ENCODE data around the gene FGFRL1.

FGFRL1 gene, protein sequence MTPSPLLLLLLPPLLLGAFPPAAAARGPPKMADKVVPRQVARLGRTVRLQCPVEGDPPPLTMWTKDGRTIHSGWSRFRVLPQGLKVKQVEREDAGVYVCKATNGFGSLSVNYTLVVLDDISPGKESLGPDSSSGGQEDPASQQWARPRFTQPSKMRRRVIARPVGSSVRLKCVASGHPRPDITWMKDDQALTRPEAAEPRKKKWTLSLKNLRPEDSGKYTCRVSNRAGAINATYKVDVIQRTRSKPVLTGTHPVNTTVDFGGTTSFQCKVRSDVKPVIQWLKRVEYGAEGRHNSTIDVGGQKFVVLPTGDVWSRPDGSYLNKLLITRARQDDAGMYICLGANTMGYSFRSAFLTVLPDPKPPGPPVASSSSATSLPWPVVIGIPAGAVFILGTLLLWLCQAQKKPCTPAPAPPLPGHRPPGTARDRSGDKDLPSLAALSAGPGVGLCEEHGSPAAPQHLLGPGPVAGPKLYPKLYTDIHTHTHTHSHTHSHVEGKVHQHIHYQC

DNA sequence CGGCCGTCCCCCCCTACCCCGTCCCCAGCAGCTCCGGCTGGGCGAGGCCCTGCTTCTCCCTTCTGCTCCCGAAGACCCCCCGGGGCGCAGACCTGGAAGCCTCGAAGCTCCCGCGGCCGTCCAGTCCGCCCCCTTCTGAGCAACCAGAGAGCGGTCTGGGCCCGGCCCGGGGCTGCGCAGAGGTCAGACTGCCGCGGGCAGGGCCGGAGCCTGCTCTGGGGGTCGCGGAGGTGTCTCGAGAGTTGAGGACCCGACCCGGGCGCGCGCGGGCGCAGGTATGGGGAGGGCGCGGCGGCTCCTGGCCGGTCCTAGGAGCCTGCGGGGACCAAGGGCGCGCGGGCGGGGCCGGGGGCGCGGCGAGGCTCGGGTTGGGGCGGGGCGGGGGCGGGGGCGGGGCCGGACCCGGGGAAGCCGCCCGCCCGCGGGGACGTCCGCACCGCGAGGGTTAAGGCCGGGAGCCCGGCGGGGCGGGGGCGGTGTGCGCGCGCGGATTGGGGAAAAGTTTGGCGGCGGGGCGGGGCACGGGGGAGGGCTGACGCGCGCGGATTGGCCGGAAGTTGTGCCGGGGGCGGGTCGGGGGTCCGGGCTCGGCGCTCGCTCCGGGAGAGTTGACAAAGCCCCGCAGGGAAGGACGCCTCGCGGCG lies at the start of gene FGFRL1:
Gene FGFRL1, plus strand, starts transcription at position 605 of the 644 bp plus-strand sequence. CDS start 860 bp downstream, outside the sequence.
- peak within 1 kb of the TSS; percentile 27 for H3K4me3 ChIP-seq (ENCODE audit: low read depth, low read length)

DNA sequence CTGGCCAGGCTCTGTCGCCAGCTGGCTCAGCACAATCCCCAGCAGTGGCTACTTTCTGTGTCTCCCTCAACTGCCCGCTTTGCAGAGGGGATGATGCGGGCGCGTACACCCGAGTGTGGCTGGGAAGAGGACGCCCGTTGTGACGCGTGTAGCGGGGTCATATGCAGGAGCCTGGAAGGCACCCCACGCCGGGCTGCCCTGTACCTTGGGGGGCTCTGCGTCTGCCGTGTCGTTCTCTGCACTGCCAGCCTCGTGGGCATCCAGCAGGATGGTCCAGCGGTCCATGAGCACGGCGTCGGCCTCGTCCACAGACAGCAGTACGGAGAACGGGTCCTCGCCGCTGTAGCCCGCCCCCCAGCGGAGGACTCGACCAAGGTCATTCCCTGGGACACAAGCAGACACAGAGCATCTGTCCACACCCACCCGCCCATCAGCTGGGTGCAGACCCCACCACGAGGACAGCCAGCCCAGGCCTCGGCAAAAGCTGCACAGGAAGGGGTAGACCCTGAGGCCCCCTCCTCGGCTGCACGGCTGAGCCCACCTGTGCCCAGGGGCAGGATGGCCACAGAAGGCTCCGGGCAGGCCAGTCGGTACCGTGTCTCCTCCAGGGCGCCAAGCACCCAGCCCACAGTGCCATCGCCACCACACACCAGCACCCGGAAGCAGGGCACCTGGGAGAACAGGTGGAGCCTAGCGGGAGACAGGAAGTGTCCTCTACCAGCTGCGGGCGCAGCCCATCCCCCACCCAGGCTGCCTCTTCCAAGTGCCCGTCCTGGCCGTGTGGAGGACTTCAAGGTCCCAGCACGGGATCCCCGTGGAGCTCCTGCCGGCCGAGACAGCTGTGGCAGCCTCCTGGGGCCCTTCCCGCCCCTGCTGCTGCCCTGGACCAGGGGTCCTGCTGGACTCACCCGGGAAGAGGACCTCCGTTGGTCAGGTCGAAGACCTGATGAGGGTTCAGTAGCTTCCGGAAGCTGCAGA lies 48.9 kb upstream of the FGFRL1 start:
- no peak overlapping the region for H3K4me3 ChIP-seq (ENCODE audit: low read depth, low read length)

DNA sequence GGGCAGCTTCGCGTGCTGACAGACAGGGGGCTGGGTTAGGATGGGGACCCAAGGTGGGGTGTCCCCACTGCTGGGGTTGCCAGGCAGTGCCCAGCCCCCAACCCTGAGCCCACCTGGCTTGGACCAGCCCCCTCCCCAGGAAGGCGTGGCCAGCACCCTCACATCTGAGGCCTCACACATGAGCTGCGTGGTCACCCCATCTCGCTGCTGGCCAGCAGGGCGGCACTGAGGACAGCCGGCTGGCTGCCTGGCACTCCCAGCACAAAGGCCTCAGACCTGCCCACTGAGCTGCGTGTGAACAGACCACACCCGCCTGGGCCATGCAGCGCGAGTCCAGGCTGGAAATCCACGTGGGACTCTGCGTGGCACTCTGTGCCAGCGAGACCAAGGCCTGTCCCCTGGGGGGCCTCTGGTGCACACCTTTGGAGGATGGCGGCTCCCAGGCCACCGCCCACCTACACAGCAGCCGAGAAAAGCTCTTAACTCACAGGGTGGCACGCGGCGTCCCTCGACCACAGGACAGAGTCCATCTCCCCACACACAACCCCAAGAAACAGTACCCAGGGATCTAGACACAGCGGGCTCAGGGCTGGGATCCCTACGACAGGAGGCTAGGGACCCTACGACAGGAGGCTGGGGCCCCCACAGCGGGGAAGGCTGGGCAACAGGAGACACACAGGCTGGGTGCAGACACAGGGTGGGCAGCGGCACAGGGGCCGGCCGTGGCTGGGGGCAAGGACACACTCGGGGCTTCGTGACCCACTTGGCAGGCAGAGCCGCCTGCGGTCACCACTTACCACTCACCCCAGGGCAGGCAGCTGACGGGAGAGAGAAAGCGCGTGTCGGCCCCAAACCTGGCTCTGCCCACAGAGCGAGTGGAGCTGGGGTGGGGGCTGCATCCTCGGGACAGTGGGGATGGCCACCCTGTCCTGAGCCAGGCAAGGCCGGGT lies 47.9 kb upstream of the FGFRL1 start:
- H3K4me3 ChIP-seq (ENCODE audit: low read depth, low read length): no peak overlapping the region

DNA sequence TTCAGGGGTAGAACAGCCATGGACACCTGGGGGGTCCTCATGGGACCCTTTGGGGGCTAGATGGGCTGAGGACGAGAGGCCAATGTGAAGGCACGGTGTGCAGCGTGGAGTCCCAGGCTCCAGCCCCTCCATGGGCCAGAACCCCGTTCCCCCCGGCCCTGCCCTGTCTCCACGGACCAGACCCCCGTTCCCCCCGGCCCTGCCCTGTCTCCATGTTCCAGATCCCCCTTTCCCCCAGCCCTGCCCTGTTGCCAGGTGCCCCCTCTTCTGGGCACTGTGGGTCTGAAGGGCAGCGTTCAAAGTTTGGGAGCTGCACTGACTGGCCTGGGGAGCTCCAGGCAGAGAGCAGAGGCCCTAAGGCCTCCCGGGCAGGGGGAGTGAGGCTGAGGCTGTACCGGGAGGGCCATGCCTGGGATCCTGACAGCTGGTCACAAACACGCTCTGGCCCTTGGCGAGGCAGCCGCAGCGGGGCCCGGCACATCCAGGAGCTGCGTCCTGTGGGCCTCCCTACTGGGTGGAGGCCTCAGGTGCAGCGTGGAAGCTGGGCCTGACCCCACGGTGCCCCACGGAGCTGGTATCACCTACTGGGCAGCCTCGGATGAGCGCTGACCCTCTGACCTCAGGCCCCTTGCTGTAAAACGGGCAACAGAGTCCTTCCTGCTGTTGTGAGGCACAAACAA lies 46.9 kb upstream of the FGFRL1 start:
- H3K4me3 ChIP-seq (ENCODE audit: low read depth, low read length): no peak overlapping the region

DNA sequence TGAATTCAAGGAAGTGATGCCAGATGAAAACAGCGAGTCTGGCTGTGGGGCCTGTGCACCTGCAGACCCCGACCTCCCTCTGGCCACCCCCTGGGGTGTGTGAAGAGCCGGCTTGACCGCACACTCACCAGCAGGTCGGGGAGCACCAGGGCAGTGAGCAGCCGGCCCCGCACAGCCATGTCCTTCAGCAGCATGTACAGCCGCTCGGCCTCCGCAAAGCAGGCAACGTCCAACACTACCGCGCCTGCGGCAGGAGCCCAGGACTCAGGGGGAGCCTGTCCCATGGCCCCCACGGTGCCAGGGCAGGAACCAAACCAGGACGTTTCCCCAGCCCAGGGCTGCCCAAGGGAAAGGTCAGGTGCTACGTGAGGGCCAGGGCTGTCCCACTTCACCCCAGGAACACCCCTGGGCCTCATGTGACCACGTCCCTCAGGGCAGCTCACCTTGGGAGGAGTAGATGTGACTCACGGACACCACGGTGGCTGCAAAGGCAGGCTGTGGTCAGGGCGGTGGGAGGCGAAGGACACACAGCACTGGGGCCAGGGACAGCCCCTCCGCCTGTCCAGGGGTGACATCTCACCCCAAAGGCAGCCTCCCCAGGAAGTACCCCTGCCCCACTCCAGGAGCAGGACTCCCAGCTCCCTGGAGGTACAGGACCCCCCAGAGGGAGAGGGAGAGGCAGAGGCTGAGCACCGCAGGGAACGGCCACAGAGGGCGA lies 46.2 kb upstream of the FGFRL1 start:
- no peak overlapping the region for H3K4me3 ChIP-seq (ENCODE audit: low read depth, low read length)

DNA sequence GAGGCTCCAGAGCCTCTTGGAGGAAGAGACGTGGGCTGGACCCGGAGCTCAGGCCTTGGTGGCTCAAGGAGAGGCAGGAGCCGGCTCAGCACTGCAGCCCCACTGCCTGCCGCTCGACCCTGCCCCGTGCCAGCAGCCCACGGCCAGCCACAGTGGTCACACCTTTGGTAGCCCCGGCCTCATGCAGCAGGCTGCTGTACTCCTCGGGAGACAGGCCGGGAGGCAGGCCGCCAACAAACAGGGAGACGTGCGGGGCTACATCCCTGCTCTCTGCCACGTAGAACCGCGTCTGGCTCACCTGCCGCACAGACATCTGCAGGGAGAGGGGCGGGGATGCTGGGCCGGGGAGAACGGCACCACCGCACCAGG lies 45.7 kb upstream of the FGFRL1 start:
- no peak overlapping the region for H3K4me3 ChIP-seq (ENCODE audit: low read depth, low read length)

DNA sequence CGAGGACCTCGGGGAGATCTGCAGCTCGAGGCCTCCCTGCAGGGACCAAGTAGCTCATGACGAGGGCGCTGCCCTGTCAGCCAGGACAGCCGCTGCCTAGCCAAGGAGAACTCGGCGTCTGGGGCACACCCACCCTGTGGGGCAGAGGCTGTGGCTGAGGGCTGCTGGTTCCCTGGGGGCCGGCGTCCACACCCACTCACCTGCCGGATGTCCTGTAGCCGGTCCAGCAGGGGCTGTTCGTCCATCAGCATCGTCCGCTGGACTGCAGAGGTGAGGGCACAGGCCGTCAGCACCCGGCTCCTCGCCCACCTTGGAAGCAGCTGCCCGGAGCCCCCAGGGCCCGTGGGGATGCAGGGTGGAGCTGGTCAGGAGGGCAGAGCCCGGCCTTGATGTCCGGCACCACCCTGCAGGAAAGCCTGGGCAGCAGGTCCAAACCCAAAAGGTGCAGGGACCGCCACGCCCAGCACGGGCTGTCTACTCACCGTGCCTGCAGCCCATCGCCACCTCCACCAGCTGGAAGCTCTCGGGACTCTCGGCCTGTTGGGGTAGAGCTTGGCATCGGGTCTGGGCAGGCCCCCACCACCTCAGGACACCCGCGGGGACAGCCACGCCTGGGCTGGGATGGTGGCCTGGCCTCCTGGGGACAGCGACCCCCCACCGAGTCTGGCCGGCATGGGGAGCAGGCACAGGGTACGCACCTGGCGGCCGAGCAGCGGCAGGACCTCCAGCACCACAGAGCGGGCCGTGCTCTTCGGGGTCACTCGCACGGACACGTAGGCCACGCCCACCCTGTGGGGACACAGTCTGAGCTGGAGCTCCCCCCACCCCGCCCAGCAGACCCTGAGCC lies 44.9 kb upstream of the FGFRL1 start:
- no peak overlapping the region for H3K4me3 ChIP-seq (ENCODE audit: low read depth, low read length)

DNA sequence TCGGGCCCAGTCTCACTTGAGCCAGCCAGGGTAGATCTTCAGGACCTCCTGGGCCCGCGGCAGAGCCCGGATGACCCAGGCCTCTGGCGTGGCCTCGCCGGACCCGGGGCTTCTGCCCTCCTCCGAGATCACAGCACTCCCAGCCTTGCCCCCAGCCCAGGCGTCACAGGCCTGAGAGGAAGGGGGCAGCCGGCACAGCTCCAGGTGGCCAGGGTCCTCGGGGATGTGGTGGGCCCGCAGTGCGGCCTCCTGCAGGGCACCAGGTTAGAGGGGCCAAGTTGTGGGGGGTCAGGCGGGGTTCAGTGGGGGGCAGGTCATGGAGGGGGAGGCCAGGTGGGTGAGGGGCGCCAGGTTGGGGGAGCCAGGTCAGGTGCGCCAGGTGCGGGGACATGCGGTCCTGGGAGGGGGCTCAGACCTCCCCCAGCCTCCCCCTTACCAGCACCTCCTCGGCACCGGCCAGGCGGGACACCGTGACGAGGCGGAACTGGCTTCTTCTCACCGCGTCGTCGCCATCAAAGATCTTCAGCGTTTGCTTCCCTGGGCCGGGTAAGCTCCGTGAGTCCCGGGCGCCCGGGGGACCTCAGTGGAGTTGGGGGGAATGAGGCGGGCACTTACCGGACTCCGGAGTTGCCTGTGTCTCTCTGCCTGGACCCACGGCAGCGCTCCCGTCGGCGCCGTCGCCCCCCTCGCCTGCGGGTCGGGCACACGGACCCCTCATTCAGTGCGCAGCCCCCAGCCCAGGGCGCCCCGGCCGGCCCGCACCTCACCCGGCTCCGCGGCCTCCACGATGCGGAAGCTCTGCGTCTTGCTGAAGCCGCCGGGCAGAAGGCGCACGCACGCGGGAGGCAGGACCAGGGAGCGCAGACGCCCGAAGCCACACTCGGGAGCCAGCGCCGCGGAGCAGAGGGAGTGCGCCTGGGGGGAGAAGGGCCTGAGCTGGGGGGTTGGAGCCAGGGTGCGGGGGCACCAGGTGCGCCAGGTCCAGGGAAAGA lies 44.0 kb upstream of the FGFRL1 start:
- no peak overlapping the region for H3K4me3 ChIP-seq (ENCODE audit: low read depth, low read length)

DNA sequence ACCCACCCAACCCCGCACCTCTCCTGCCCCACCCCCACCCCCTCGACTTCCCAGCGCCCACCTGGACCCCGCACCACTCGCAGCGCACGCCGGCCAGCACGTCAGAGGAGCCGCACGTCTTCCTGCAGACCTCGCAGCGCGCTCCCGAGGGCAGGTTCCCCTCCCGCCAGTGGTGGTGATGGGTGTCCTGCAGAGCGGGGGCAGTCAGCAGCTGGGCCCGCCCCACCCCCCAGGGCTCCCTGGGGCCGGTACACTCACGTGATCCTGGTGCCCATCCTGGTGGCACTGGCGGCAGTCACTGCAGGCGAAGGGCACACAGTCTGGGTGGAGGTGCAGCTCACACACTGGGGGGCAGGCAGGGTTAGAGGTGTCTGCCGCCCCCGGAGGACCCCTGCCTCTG lies 43.2 kb upstream of the FGFRL1 start:
- no peak overlapping the region for H3K4me3 ChIP-seq (ENCODE audit: low read depth, low read length)

DNA sequence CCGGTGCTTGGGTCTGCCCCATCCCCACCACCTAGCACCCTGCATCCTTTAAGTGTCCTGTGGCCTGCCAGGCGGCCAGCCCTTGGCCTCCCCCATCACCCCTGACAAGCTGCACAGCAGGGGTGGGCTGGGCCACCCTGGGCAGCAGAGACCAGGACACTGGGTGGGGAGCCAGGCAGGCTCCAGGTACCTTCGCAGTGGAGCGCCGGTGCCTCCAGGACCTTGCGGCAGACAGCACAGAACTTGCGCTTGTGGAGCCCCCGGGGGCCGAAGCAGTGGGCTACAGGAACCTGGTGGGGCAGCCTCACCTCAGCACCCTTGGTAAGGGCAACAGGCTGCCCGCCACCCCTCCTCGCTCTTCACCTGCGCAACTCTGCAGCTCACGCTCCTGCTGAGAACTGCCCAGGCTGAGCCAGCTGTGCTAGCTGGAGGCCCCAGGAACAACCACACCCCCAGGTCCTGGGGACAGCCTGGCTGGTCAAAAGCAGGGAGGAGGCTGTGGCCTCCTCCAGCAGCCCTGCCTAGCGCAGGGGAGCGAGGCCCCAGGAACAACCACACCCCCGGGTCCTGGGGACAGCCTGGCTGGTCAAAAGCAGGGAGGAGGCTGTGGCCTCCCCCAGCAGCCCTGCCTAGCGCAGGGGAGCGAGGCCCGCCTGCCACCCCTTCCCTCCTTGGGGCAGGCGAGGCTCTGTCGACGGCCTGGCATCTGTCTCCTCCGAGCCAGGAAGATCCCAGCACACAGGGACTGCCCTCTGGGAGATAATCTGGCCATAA lies 42.6 kb upstream of the FGFRL1 start:
- no peak overlapping the region for H3K4me3 ChIP-seq (ENCODE audit: low read depth, low read length)

DNA sequence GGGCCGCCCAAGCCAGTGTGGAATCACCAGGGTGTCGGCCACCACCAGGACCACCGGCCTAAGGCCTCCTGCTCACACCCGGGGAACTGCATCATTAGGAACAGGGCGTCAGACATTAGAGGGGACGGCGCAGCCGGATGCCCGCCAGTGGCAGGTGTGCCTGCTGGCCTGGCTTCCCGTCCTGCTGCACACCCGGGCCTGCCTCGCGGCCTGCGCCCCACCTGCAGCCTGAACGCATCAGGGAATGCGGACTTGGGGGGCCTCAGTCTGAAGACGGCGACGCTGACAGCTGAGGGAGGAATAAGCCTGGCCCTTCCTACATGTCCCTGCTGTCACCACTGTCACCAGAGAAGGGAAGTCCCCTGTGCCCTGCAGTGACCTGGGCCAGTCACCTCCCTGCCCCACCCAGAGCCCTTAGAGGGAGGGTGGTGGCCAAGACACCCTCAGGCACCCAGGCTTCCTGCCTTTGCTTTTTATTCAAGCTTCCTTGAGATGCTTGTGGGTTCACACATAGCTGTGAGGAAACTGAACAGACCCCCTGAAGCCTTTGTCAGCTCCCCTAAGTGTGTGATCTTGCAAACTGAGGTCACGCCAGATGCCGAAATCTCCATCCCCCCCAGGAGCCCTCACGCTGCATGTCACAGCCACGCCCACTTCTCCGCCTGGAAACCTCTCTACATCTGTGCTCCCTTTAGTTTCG lies 41.2 kb upstream of the FGFRL1 start:
- H3K4me3 ChIP-seq (ENCODE audit: low read depth, low read length): no peak overlapping the region

DNA sequence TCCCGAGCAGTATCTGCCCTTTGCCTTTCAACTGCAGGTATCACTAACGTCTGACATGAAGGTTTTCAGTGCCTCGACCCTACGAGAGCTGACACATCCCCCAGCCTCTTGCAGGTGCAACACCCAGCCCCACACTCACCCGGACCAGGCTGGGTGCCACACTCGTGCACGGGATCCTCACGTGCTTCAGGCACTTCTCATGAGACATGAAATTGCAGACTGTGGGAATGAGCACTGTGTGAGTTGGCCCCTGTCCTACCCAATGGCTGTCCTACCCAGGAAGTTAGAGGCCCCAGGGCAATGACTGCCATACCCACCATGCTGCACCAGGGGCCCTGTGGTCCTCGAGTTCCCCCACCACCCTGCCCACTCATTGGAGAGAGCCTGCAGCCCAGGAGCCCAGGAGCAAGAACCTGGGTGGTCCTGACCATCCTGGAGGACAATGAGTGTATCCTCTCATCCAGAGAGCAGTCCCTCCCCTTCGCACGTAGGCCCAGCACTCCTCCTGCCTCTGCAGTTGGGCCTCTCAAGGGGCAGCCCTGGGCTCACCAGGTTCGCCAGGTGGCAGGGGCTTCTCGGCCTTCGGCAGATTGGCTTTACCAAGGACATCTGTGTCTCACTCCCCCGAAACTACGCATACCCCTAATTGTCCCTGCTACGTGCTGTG lies 40.4 kb upstream of the FGFRL1 start:
- H3K4me3 ChIP-seq (ENCODE audit: low read depth, low read length): no peak overlapping the region

DNA sequence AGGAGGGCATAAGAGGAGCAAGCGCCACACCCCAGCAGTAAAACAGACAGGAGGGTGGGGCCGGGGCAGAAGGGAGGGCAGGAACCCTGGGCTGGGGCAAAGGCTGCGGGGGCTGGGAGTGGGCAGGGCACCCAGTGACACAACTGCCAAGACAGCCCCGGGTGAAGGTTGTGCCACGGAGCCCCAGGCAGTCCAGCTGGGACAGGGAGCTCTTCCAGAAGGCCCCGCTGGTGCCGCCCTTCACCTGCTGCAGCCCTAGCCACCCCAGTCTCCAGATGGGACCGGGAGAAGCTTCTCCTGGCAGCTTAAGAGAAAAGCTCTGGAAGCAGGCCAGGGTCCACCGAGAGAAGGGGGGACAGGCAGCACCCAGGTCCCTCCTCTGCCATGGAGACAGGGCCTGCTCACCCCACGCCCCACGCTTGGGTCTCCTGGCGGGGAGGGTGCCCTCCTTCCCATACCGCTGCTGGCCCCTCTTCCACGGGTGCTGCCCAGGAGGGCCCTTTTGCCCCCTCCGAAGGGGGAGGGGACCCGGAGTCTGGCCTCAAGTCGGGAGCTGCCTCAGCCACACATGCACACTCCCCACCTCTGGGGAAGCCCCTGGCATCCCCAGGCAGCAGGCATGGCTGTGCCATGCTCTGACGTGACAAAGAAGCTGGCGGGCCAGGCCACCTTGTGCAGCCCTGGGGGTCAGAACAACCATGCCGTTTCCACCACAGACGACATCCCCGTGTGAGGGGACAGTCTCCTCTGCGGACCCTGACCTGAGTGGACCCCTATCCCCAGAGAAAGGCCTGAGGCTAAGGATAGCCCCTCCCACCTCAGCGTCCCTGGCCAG lies 39.5 kb upstream of the FGFRL1 start:
- no peak overlapping the region for H3K4me3 ChIP-seq (ENCODE audit: low read depth, low read length)

Data from iPS-11a (cell line).